Lung (tissue), 12 donors: Measurements from ENCODE around the gene CACNA1A. TPM values are rescaled to one million over a fixed set of nuclear protein-coding genes. Genes with fewer than 3 reads are reported as not detected.

Source experiments
- ATAC-seq: fragments of 200-7000 bp; cut with Tn5 transposase; one replicate; pipeline ENCODE4 v1.9.1; 2020; ENCODE audit warnings: moderate number of reproducible peaks; ENCODE audit not compliant: insufficient read depth, low FRiP score
- DNase-seq, 3 donors: peaks; one replicate each; pipeline ENCODE4 v3.0.0-alpha.2; 2013 to 2017
- H3K27ac ChIP-seq, 2 donors: one replicate each; pipeline ENCODE4 v1.5.1; 2013; ENCODE audit warnings: mild to moderate bottlenecking in 2 of 2, moderate library complexity in 2 of 2, control low read depth in 1 of 2, inconsistent platforms in 1 of 2, low read depth in 1 of 2, low read length in 1 of 2
- H3K27me3 ChIP-seq, 3 donors: one replicate each; pipeline ENCODE4 v1.5.1; 2013; ENCODE audit warnings: low read length in 2 of 3; ENCODE audit not compliant: control insufficient read depth in 3 of 3, insufficient read depth in 3 of 3
- H3K36me3 ChIP-seq, 4 donors: one replicate each; pipeline ENCODE4 v1.5.1; 2013; ENCODE audit warnings: low read length in 4 of 4, mild to moderate bottlenecking in 1 of 4, moderate library complexity in 1 of 4; ENCODE audit not compliant: control insufficient read depth in 4 of 4, insufficient read depth in 4 of 4
- H3K4me1 ChIP-seq, 5 donors: one replicate each; pipeline ENCODE4 v1.5.1; 2013; ENCODE audit warnings: low read length in 5 of 5, mild to moderate bottlenecking in 2 of 5, moderate library complexity in 1 of 5; ENCODE audit not compliant: control insufficient read depth in 5 of 5, insufficient read depth in 5 of 5
- H3K4me3 ChIP-seq: one replicate; pipeline ENCODE4 v1.5.1; 2013; ENCODE audit warnings: mild to moderate bottlenecking, control low read depth, moderate library complexity
- H3K9ac ChIP-seq, 2 donors: one replicate each; pipeline ENCODE4 v1.5.1; 2013; ENCODE audit warnings: low read length in 2 of 2, control low read depth in 1 of 2; ENCODE audit not compliant: insufficient read depth in 1 of 2
- H3K9me3 ChIP-seq, 4 donors: one replicate each; pipeline ENCODE4 v1.5.1; 2013; ENCODE audit warnings: low read length in 3 of 4, mild to moderate bottlenecking in 1 of 4, moderate library complexity in 1 of 4; ENCODE audit not compliant: control insufficient read depth in 4 of 4, insufficient read depth in 3 of 4
- WGBS, 2 donors: extraction: QIAGEN DNeasy Blood & Tissue Kit; methylation state at CpG; one replicate each; pipeline ENCODE4 v1.1.7; 2013; 5-methylcytosine and 5-hydroxymethylcytosine counted together
- polyA plus RNA-seq, 2 donors: library from polyadenylated mRNA; stranded (reverse); fragments of 200-250 nt; gene quantifications; one replicate each; pipeline ENCODE4 v1.2.1, GENCODE V29; 2013
- total RNA-seq, 2 donors: library from RNA; depleted of rRNA in 1 of 2; stranded (reverse); fragments of >200 nt in 1 of 2; gene quantifications; one replicate each; pipeline ENCODE4 v1.2.1, GENCODE V29; 2014 to 2021
- TF ChIP-seq, protein P1 (sequence below): IDR thresholded peaks from 2 replicates; pipeline ENCODE4 v1.5.1; 2012; ENCODE audit warnings: mild to moderate bottlenecking; ENCODE audit errors: control extremely low read depth, extremely low read depth
- donor health status: control.
- donor health status: control.
- donor health status: Bipolar disorder and iron deficiency.
- donor health status: healthy.
- donor health status: DM: yes; HTN: yes; CAD: no.

CACNA1A gene
- total and polyA plus RNA-seq, 4 donors = 0.27 to 1.00 (median 0.75) TPM

DNA sequence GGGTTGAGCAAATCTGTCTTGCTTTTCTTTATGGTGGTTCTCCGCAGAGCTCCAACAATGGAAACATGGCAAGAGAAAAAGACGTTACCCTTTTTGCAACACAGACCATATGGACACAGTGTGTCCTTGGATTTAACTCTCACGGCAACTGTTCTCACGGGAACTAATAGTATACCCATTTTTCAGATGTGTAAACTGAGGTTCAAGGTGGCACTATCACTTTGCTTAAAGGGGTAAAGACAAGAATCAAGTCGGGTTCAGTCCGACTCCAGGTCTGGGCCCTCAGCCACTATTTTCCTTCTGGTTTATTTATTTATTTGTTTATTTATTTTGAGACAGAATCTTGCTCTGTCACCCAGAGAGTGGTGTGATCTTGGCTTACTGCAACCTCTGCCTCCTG, 176.0 kb downstream of the CACNA1A start:
- TF ChIP-seq, protein P1, sequence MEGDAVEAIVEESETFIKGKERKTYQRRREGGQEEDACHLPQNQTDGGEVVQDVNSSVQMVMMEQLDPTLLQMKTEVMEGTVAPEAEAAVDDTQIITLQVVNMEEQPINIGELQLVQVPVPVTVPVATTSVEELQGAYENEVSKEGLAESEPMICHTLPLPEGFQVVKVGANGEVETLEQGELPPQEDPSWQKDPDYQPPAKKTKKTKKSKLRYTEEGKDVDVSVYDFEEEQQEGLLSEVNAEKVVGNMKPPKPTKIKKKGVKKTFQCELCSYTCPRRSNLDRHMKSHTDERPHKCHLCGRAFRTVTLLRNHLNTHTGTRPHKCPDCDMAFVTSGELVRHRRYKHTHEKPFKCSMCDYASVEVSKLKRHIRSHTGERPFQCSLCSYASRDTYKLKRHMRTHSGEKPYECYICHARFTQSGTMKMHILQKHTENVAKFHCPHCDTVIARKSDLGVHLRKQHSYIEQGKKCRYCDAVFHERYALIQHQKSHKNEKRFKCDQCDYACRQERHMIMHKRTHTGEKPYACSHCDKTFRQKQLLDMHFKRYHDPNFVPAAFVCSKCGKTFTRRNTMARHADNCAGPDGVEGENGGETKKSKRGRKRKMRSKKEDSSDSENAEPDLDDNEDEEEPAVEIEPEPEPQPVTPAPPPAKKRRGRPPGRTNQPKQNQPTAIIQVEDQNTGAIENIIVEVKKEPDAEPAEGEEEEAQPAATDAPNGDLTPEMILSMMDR = no peak
- H3K4me1 ChIP-seq = no peaks in the 10 kb centered on the region
- no peak overlapping the region for H3K4me3 ChIP-seq
- H3K27me3 ChIP-seq = no peaks in the 10 kb centered on the region
- ATAC-seq = no peak
- peaks cover 0 to 5% (median under 1%) of the 10 kb centered on the region in 4 donors for H3K9me3 ChIP-seq
- WGBS, 2 donors = 94 to 97% methylated on average over 6 of the region's 6 CpGs
- no peak overlapping the region for H3K27ac ChIP-seq
- H3K9ac ChIP-seq = no peak overlapping the region
- H3K36me3 ChIP-seq = no peaks in the 10 kb centered on the region
- DNase-seq = no peak

DNA sequence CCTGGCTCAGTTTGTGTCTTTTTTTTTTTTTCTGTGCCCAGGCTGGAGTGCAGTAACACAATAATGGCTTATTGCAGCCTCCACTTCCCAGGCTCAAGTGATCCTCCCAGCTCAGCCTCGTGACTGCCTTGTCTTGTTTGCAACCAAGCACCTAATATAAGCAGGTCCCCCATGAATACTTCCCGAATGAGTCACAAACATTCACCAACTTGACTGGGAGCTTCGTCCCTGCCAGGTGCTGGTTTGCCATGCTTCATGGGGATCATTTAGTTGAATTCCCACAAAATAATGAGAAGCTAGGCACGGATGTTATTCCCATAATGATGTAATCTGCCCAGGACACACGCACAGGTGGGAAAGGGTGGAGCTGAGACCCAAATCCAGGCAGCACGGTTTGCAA, 176.5 kb downstream of the CACNA1A start:
- WGBS, 2 donors = 80 to 85% methylated on average over 6 of the region's 6 CpGs
- Histone ChIP-seq H3K4me1 (no peaks in the 10 kb centered on the region), H3K27ac (no peak overlapping the region), H3K36me3 (no peaks in the 10 kb centered on the region), H3K27me3 (no peaks in the 10 kb centered on the region), H3K9me3 (peaks cover 0 to 7% (median under 1%) of the 10 kb centered on the region in 4 donors), H3K4me3 (no peak overlapping the region), H3K9ac (no peak overlapping the region)
- TF ChIP-seq, protein P1 = no peak
- DNase-seq (no peak), ATAC-seq (no peak)

DNA sequence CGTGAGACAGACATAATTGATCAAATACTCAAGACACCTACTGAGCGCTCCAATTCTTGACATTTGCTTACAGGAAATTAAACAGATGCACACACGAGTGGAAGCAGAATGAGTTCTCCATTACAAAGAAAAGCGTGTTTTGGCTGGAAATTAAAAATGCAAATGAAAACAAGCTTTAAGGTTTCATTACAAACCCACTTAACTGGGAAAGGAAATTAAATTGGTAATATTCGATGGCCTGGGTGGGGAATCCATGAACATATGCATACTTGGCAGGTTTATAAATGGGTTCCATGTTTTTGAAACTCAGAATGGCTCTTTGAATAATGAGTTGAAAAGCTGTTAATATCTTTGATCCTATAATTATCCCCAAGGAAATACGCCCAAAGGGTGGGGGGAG, 178.0 kb downstream of the CACNA1A start:
- DNase-seq (no peak), ATAC-seq (no peak)
- Histone ChIP-seq H3K27ac (no peak overlapping the region), H3K4me1 (no peaks in the 10 kb centered on the region), H3K9ac (no peak overlapping the region), H3K4me3 (no peak overlapping the region), H3K36me3 (no peaks in the 10 kb centered on the region), H3K27me3 (no peaks in the 10 kb centered on the region), H3K9me3 (peaks cover 0 to 7% (median under 1%) of the 10 kb centered on the region in 4 donors)
- TF ChIP-seq, protein P1 = no peak
- 77 to 88% methylated on average over 6 of the region's 6 CpGs for WGBS, 2 donors

DNA sequence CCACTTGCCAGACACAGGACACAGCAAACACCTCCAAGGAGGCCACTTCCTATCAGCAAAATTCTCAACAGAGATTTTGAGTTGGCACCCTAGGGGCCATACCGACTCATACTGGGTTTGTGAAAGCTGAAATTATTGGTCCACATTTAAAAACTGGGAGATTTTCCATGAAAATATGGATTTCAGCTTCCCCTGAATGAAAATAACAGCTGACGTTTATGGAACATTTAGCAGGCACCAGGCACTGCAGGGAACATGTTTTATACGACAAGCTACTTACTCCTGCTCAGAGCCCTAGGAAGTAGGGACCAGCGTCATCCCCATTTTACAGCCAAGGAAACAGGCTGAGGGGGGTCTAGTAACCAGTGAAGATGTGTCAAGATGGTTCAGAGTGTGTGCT, 186.8 kb downstream of the CACNA1A start:
- no peak overlapping the region for H3K4me3 ChIP-seq
- H3K27ac ChIP-seq = no peak overlapping the region
- no peak overlapping the region for H3K9ac ChIP-seq
- DNase-seq (no peak), ATAC-seq (no peak)
- WGBS, 2 donors = 76 to 87% methylated on average over 4 of the region's 4 CpGs
- no peaks in the 10 kb centered on the region for H3K36me3 ChIP-seq
- TF ChIP-seq, protein P1 = no peak
- no peaks in the 10 kb centered on the region for H3K4me1 ChIP-seq
- H3K9me3 ChIP-seq = peaks cover 0 to 4% (median 0%) of the 10 kb centered on the region in 4 donors
- H3K27me3 ChIP-seq = no peaks in the 10 kb centered on the region
